GM12872 (cell line): ENCODE data around the gene S100A8.

Experiments used
- TF ChIP-seq, protein P1 (sequence below): IDR thresholded peaks from 3 replicates; pipeline ENCODE4 v1.5.1; 2011; ENCODE audit warnings: low read depth, mild to moderate bottlenecking, low read length, moderate library complexity; ENCODE audit not compliant: insufficient read depth

Gene S100A8

DNA sequence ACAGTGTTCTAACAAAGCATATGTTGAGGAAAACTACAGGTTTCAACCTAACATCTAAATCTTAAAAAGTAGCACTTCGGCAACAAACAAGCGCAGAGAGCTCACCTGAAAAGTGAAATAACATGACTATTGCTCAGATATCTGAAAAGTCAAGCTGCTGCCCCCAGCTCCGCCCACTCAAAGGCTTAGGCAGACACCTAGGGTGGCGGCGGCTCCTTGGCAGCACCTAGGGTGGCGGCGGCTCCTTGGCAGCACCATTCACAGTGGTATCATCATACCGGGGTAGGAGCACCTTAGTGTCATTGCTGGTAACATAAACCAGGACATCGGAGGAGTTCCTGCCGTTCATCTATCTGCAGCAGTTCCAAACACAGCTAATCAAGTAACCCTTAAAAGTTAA lies 11.3 kb downstream of the S100A8 start:
- TF ChIP-seq, protein P1, sequence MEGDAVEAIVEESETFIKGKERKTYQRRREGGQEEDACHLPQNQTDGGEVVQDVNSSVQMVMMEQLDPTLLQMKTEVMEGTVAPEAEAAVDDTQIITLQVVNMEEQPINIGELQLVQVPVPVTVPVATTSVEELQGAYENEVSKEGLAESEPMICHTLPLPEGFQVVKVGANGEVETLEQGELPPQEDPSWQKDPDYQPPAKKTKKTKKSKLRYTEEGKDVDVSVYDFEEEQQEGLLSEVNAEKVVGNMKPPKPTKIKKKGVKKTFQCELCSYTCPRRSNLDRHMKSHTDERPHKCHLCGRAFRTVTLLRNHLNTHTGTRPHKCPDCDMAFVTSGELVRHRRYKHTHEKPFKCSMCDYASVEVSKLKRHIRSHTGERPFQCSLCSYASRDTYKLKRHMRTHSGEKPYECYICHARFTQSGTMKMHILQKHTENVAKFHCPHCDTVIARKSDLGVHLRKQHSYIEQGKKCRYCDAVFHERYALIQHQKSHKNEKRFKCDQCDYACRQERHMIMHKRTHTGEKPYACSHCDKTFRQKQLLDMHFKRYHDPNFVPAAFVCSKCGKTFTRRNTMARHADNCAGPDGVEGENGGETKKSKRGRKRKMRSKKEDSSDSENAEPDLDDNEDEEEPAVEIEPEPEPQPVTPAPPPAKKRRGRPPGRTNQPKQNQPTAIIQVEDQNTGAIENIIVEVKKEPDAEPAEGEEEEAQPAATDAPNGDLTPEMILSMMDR, result no peak

DNA sequence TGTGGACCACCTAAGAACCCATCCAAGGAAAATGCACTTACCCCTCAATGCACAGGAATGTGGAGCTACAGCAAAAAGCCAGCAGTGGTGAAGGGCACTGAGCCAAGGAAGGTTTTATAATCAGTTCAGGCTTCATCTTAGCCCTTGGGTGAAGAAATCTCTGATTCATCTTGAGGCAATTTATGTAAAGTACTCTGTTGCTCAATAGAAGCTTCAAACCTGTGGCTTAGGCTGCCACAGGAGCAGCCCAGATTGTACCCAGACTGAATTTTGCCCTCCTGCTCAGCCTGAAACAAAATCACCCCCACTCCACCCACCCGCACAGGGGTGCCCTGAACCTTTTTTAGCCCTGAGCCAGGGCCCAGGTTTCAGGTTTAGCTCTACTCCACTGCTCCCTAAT lies 15.4 kb downstream of the S100A8 start, which contains the start of gene S100A12:
S100A12 (minus strand) TSS at position 111 of the 400 bp plus-strand sequence. CDS start 1,029 bp downstream, outside the sequence.
- TF ChIP-seq, protein P1, result no peak

DNA sequence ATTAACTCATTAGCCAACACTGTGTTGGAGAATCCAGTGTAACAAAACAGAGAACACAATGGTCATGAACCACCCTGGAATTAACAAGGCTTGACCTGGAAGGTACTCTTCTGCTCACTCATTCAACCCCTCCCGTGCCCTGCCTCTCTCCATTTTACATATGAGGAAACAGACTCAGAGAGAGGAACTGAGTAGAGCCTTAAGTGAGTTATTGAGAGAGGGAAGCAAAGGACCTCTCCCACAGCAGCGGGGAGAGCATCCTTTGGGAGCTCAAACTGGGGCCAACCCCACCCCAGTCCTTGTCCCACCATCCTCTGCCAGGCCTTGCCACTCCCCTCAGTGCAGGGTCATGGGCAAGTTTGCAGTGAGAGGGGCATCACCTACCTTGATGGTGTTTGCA lies 16.8 kb downstream of the S100A8 start:
- TF ChIP-seq, protein P1, result no peak

DNA sequence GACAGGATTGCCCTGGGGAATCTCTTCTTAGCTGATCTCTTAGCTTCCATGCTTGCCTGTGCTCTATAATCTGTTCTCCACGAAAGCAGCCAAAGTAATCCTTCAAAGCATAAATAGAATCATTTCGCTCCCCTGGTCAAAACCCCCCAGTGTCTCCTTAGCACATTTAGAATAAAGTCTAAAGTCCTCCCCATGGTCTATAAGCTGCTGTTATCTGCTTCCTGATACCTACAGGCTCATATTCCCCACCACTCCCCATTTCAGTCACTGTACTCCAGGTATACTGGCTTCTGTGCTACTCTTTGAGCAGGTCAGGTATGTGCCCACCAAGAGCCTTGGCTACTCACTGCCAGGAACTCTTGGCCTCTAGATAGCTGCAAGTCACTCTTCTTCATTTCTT lies 18.3 kb downstream of the S100A8 start:
- TF ChIP-seq, protein P1, result no peak

DNA sequence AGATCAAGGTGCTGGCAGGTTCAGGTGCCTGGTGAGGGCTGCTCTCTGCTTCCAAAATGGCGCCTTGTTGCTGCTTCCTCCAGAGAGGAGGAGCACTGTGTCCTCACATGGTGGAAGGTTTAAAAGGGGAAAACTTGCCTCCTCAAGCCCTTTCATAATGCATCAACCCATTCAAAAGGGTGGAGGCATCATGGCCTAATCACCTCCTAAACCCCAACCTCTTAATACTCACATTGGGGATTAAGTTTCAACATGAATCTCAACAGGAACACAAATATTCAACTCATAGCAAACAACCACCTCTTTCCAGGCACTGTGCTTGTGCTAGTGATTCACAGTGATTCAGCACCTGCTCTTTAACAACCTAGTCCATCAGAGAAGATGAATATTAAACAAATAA lies 19.6 kb downstream of the S100A8 start:
- TF ChIP-seq, protein P1, result no peak

DNA sequence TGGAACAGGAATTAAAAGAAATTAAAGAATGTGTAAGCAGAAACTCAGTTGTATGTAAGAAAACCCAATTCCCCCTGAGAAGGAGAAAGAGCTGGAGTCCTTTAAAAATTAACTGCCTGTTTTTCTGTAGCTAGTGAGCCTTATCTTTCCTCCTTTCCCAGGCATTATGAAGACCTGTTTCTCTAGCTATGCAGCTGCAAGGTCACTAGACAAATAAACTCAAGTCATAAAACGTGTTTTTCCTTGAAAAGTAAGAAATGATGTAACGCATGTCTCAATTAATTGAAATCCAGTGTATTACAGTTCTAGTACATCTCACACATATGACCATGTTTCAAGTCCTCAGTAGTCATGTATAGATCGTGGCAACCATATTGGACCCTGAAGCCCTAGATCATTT lies 20.7 kb downstream of the S100A8 start:
- TF ChIP-seq, protein P1, result no peak

DNA sequence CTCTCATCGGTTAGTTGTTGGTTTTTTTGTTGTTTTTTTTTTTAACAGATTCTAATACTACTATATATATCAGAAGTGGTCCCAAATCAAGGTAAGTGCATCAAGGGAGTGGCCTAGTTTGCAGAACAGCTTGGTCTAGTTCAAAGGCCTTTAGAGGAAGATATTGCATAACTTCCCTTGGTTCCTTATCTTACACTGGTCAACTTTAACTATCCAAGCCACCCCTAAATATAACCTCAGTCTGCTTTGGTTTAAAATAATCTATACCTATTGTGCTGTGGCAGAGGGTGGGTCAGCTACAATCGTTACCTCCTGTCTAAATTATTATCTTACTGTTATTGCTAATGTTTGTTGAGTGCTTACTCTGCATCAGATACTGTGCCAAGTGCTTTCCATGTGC lies 22.4 kb downstream of the S100A8 start:
- TF ChIP-seq, protein P1, result no peak

DNA sequence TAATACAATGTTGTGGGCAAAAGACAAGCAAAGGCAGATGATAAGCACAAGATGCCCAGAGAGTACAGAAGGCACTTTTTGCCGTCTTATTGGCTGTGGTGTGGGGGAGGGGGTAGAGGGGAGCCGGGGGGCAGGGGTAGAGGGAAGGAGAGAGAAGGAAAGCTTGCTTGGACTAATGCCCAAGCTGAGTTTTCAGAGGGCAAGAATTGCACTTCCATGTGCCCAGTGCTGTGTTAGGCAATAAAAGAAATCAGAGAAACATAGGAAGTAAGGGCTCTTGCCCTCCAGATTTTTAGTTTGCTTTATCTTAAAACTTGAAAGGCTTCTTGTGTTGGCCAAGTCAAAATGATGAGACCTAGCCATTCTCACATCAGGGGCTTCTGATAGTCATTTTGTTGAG lies 23.8 kb downstream of the S100A8 start:
- TF ChIP-seq, protein P1, result no peak
